GM15510 (cell line): ENCODE results near the gene TOM1L2.

Experiments
- POLR2A ChIP-seq: IDR thresholded peaks from 3 replicates; pipeline ENCODE4 v1.6.1; 2011; ENCODE audit warnings: borderline replicate concordance; ENCODE audit not compliant: insufficient read length; ENCODE audit errors: extremely low read depth

Gene TOM1L2

GRCh38 chr17:17913695-17914332 is 58.4 kb downstream of the TOM1L2 start:
- TF ChIP-seq POLR2A, result no peak

- no peak for TF ChIP-seq POLR2A
These were observed 61.1 kb downstream of the TOM1L2 start for GRCh38 chr17:17911001-17911613.

GRCh38 chr17:17910060-17910459 is 62.1 kb downstream of the TOM1L2 start:
- no peak for TF ChIP-seq POLR2A

GRCh38 chr17:17909078-17909477 is 63.1 kb downstream of the TOM1L2 start:
- no peak for TF ChIP-seq POLR2A

GRCh38 chr17:17907469-17907868 is 64.7 kb downstream of the TOM1L2 start:
- no peak for TF ChIP-seq POLR2A

- no peak for TF ChIP-seq POLR2A
These were observed 65.6 kb downstream of the TOM1L2 start for GRCh38 chr17:17906418-17907215.

- TF ChIP-seq POLR2A, result no peak
These were observed 67.2 kb downstream of the TOM1L2 start for GRCh38 chr17:17905036-17905320.

GRCh38 chr17:17904166-17905035 is 67.8 kb downstream of the TOM1L2 start:
- no peak for TF ChIP-seq POLR2A

GRCh38 chr17:17902877-17903276 is 69.3 kb downstream of the TOM1L2 start:
- TF ChIP-seq POLR2A, result no peak

GRCh38 chr17:17902376-17902775 is 69.8 kb downstream of the TOM1L2 start:
- no peak for TF ChIP-seq POLR2A

- TF ChIP-seq POLR2A, result no peak
These were observed 71.3 kb downstream of the TOM1L2 start for GRCh38 chr17:17900615-17901520.

- TF ChIP-seq POLR2A, result no peak
These were observed 72.7 kb downstream of the TOM1L2 start for GRCh38 chr17:17899486-17899885.

GRCh38 chr17:17898673-17899072 is 73.5 kb downstream of the TOM1L2 start:
- TF ChIP-seq POLR2A, result no peak

- no peak for TF ChIP-seq POLR2A
These were observed 74.8 kb downstream of the TOM1L2 start for GRCh38 chr17:17897442-17897841.
